Iris pigment epithelial cell (primary cell): ENCODE results near the gene TSSK2.

Source experiments
- DNase-seq: peaks from one replicate; pipeline ENCODE4 v3.0.0-alpha.2; 2011; ENCODE audit warnings: low read depth

Gene TSSK2

GRCh38 chr22:19169002-19169946 lies 38.2 kb downstream of the TSSK2 start:
- DNase-seq = no peak

- DNase-seq = no peak
Observed at GRCh38 chr22:19169947-19170318, 38.8 kb downstream of the TSSK2 start.

GRCh38 chr22:19172213-19173046 lies 41.3 kb downstream of the TSSK2 start:
- no peak for DNase-seq

GRCh38 chr22:19173047-19174035 lies 42.2 kb downstream of the TSSK2 start:
- DNase-seq = no peak

GRCh38 chr22:19174106-19175025 lies 43.3 kb downstream of the TSSK2 start:
- peak; percentile 46 for DNase-seq

GRCh38 chr22:19175026-19175601 lies 44.0 kb downstream of the TSSK2 start:
- no peak for DNase-seq

GRCh38 chr22:19175602-19176174 lies 44.6 kb downstream of the TSSK2 start:
- DNase-seq = no peak

GRCh38 chr22:19176175-19176643 lies 45.1 kb downstream of the TSSK2 start:
- DNase-seq = no peak

- no peak for DNase-seq
Observed at GRCh38 chr22:19176732-19177131, 45.6 kb downstream of the TSSK2 start.

GRCh38 chr22:19177164-19178064 lies 46.3 kb downstream of the TSSK2 start:
- DNase-seq = no peak

GRCh38 chr22:19178065-19178656 lies 47.1 kb downstream of the TSSK2 start:
- peak; percentile 30 for DNase-seq

- peak; percentile 82 for DNase-seq
Observed at GRCh38 chr22:19178657-19179496, 47.8 kb downstream of the TSSK2 start, which contains the start of gene SLC25A1. Gene SLC25A1 (minus strand): TSS chr22:19178736. CDS start chr22:19178673, 63 bp downstream.

GRCh38 chr22:19179497-19180048 lies 48.5 kb downstream of the TSSK2 start:
- DNase-seq = peak; percentile 91

GRCh38 chr22:19180234-19180633 lies 49.1 kb downstream of the TSSK2 start:
- no peak for DNase-seq

GRCh38 chr22:19180740-19181410 lies 49.8 kb downstream of the TSSK2 start:
- no peak for DNase-seq

GRCh38 chr22:19181786-19182471 lies 50.8 kb downstream of the TSSK2 start:
- no peak for DNase-seq
